ENCODE results near the gene HTT.

The HTT gene

GRCh38 chr4:3276986-3277385 lies 202.5 kb downstream of the HTT start:
- H3K4me3 ChIP-seq (ENCODE audit: low read depth, low read length): no peak overlapping the region
- TF ChIP-seq CTCF (IDR thresholded peaks at IDR 0.05; ENCODE audit: low read depth, low read length): no peak

- no peak for TF ChIP-seq CTCF (IDR thresholded peaks at IDR 0.05; ENCODE audit: low read depth, low read length)
- H3K4me3 ChIP-seq (ENCODE audit: low read depth, low read length): no peak overlapping the region
Measured at GRCh38 chr4:3280466-3280865, 206.0 kb downstream of the HTT start.

- no peak for TF ChIP-seq CTCF (IDR thresholded peaks at IDR 0.05; ENCODE audit: low read depth, low read length)
- H3K4me3 ChIP-seq (ENCODE audit: low read depth, low read length): no peak overlapping the region
Measured at GRCh38 chr4:3283483-3283882, 209.0 kb downstream of the HTT start.

GRCh38 chr4:3283916-3284315 lies 209.4 kb downstream of the HTT start:
- TF ChIP-seq CTCF (IDR thresholded peaks at IDR 0.05; ENCODE audit: low read depth, low read length): no peak
- H3K4me3 ChIP-seq (ENCODE audit: low read depth, low read length): no peak overlapping the region

GRCh38 chr4:3284734-3285557 lies 210.5 kb downstream of the HTT start:
- no peak for TF ChIP-seq CTCF (IDR thresholded peaks at IDR 0.05; ENCODE audit: low read depth, low read length)
- no peak overlapping the region for H3K4me3 ChIP-seq (ENCODE audit: low read depth, low read length)

- no peak for TF ChIP-seq CTCF (IDR thresholded peaks at IDR 0.05; ENCODE audit: low read depth, low read length)
- no peak overlapping the region for H3K4me3 ChIP-seq (ENCODE audit: low read depth, low read length)
Measured at GRCh38 chr4:3285558-3286334, 211.3 kb downstream of the HTT start.

All from WI38 (cell line).